ENCODE results near the gene NFATC2. TPM values are rescaled to one million over a fixed set of nuclear protein-coding genes. Genes with fewer than 3 reads are reported as not detected.

Gene NFATC2
- total and polyA plus RNA-seq, 2 of the 8 experiments (the other 6 are each of a cell fraction or from before 2014, with no cell fraction given) = 0.27 to 0.91 TPM

- TF ChIP-seq, protein P1, sequence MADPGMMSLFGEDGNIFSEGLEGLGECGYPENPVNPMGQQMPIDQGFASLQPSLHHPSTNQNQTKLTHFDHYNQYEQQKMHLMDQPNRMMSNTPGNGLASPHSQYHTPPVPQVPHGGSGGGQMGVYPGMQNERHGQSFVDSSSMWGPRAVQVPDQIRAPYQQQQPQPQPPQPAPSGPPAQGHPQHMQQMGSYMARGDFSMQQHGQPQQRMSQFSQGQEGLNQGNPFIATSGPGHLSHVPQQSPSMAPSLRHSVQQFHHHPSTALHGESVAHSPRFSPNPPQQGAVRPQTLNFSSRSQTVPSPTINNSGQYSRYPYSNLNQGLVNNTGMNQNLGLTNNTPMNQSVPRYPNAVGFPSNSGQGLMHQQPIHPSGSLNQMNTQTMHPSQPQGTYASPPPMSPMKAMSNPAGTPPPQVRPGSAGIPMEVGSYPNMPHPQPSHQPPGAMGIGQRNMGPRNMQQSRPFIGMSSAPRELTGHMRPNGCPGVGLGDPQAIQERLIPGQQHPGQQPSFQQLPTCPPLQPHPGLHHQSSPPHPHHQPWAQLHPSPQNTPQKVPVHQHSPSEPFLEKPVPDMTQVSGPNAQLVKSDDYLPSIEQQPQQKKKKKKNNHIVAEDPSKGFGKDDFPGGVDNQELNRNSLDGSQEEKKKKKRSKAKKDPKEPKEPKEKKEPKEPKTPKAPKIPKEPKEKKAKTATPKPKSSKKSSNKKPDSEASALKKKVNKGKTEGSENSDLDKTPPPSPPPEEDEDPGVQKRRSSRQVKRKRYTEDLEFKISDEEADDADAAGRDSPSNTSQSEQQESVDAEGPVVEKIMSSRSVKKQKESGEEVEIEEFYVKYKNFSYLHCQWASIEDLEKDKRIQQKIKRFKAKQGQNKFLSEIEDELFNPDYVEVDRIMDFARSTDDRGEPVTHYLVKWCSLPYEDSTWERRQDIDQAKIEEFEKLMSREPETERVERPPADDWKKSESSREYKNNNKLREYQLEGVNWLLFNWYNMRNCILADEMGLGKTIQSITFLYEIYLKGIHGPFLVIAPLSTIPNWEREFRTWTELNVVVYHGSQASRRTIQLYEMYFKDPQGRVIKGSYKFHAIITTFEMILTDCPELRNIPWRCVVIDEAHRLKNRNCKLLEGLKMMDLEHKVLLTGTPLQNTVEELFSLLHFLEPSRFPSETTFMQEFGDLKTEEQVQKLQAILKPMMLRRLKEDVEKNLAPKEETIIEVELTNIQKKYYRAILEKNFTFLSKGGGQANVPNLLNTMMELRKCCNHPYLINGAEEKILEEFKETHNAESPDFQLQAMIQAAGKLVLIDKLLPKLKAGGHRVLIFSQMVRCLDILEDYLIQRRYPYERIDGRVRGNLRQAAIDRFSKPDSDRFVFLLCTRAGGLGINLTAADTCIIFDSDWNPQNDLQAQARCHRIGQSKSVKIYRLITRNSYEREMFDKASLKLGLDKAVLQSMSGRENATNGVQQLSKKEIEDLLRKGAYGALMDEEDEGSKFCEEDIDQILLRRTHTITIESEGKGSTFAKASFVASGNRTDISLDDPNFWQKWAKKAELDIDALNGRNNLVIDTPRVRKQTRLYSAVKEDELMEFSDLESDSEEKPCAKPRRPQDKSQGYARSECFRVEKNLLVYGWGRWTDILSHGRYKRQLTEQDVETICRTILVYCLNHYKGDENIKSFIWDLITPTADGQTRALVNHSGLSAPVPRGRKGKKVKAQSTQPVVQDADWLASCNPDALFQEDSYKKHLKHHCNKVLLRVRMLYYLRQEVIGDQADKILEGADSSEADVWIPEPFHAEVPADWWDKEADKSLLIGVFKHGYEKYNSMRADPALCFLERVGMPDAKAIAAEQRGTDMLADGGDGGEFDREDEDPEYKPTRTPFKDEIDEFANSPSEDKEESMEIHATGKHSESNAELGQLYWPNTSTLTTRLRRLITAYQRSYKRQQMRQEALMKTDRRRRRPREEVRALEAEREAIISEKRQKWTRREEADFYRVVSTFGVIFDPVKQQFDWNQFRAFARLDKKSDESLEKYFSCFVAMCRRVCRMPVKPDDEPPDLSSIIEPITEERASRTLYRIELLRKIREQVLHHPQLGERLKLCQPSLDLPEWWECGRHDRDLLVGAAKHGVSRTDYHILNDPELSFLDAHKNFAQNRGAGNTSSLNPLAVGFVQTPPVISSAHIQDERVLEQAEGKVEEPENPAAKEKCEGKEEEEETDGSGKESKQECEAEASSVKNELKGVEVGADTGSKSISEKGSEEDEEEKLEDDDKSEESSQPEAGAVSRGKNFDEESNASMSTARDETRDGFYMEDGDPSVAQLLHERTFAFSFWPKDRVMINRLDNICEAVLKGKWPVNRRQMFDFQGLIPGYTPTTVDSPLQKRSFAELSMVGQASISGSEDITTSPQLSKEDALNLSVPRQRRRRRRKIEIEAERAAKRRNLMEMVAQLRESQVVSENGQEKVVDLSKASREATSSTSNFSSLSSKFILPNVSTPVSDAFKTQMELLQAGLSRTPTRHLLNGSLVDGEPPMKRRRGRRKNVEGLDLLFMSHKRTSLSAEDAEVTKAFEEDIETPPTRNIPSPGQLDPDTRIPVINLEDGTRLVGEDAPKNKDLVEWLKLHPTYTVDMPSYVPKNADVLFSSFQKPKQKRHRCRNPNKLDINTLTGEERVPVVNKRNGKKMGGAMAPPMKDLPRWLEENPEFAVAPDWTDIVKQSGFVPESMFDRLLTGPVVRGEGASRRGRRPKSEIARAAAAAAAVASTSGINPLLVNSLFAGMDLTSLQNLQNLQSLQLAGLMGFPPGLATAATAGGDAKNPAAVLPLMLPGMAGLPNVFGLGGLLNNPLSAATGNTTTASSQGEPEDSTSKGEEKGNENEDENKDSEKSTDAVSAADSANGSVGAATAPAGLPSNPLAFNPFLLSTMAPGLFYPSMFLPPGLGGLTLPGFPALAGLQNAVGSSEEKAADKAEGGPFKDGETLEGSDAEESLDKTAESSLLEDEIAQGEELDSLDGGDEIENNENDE (IDR thresholded peaks at IDR 0.05; ENCODE audit: insufficient replicate concordance, low read length) = no peak
- no peak for TF ChIP-seq CEBPB (IDR thresholded peaks at IDR 0.05; ENCODE audit: low read depth, low read length)
- TF ChIP-seq JUN (IDR thresholded peaks at IDR 0.05; ENCODE audit: low read depth, low read length) = no peak
- TF ChIP-seq GABPA (IDR thresholded peaks at IDR 0.05; ENCODE audit: borderline replicate concordance, insufficient read depth, low read length) = no peak
Observed at GRCh38 chr20:51428401-51429143, 113.9 kb downstream of the NFATC2 start (continued).
